GM21360 (cell line): ENCODE measurements around the gene COL9A1.

Experiments used
- ATAC-seq: cut with Tn5 transposase; IDR thresholded peaks from one replicate; pipeline ENCODE4 v1.9.1; 2021; ENCODE audit warnings: mild to moderate bottlenecking, moderate library complexity; ENCODE audit not compliant: unreplicated experiment

COL9A1 gene

DNA sequence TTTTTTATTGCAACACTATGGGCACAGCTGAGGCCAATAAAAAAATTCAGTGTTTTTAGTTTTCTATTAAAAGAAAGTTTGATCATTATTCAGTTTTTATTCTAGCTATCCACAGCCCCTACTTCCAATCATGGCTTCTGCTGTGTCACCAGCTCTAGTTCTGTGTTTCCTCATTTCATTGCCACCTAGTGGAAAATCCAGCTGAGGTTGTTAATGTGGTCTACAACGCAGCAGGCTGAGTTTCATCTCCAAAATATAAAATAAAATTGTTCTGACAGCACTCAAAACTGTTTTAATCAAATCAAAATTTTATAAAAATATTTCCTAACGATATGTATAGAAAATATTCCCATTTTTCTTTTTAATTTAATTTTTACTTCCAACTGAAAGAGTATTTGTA is 13.6 kb downstream of the COL9A1 start:
- no peak for ATAC-seq

DNA sequence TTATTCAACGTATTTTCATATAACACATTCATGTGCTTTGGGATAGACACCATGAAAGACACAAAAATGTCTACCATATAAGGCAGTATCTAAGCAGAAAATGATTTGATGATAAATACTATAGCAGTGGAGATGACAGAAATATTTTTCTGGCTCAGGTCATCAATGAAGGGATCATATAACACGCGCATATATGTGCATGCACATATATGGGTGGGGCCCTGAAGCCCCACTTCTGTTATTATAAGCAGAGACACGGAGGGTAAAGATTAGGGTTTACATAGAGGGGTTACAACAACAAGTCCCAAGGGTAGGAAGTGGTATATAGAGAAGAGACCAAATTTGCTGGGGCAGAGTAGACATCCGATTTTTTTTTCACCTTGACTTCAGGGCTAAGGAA is 16.0 kb downstream of the COL9A1 start:
- no peak for ATAC-seq

DNA sequence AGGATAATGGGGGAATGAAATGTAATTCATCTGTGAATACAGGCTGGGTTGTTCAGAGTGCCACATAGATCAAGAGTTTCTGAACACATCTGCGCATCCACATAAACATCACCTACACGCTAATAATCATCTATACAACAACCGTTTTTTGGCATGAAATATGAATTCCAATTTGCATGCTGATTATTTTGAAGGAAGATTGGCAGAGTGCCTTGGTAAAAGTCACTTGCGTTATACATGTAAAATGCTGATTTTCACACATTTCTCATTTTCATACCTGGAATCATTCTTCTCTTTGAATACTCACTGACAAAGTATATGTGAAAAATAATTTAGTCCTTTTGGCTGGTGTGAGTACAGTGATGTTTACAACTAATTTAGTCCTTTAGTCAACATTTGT is 17.7 kb downstream of the COL9A1 start:
- no peak for ATAC-seq

GRCh38 chr6:70282919-70283461 is 19.9 kb downstream of the COL9A1 start:
- no peak for ATAC-seq

DNA sequence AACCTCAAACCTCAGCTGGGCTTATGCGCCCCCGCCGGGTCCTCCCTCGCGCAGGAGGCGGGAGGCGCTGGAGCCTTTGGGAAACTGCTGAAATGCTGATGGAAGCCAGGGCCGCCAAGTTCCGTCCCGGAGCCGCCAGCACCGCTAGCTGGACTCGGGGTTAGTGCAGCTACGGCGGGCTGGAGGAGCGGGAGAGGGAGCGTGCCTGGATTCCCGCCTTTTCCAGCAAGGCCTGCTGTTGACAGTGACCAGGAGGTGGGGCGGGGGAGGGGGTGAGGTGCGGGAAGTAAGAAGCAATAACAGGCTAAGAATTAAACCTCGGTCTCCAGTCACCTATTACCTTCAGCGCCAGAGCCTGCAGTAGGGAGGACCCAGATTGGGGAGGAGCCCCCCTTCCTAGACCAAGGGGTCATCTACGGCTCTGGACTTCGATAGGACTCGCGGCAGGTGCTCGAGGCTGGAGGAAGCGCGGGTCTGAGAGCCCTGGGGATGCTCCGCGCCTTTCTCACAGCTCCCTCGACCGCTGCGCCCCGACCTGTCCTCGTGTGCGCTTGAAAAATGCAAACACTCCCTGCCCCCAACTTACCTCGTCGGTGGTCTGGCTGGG is 20.5 kb downstream of the COL9A1 start:
- ATAC-seq: no peak

- no peak for ATAC-seq
Observed at GRCh38 chr6:70281923-70282311, 21.0 kb downstream of the COL9A1 start.

DNA sequence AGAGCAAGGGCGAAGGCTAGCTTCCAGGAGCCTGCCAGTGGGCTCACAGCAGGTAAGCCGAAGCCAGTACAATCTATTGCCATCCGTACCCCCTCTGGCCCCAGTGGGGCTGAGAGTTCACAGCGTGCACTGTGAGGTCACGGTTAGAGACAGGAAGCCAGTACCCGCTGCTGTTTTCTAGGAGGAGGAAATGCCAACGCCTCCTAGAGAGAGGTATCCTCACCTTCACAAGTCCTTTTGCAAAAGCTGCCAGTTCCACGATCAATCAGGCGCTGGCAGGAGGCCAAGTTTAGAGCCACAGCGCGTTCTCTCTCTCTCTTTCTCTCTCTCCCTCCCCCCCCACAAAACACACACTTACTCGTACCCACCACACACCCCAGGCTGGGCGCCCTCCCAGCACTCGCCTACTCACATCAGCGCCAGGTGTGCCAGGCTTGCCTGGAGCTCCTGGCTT is 22.5 kb downstream of the COL9A1 start:
- no peak for ATAC-seq

- ATAC-seq: no peak
Observed at GRCh38 chr6:70277470-70277869, 25.4 kb downstream of the COL9A1 start.

GRCh38 chr6:70274338-70274737 is 28.5 kb downstream of the COL9A1 start:
- ATAC-seq: no peak

DNA sequence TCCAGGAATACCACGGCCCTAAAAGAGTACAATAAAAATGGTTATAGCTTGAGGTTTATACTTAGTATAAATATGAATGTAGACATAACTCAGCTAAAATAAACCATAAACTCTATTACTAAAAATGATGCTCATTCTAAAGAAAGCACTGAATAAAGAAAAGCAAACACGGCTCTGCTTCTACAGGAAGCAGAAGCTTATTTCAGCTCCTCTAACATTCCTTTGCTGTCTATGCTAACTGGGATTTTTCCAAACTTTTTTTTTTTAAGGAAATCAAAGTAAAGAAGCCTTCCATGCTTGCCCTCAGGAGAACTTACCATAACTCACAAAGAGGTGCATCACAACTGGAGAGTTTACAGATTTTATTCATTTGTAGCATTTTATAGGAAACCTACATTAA is 30.8 kb downstream of the COL9A1 start:
- no peak for ATAC-seq

- ATAC-seq: no peak
Observed at GRCh38 chr6:70270287-70271005, 32.4 kb downstream of the COL9A1 start.

- no peak for ATAC-seq
Observed at GRCh38 chr6:70266142-70266541, 36.7 kb downstream of the COL9A1 start.

DNA sequence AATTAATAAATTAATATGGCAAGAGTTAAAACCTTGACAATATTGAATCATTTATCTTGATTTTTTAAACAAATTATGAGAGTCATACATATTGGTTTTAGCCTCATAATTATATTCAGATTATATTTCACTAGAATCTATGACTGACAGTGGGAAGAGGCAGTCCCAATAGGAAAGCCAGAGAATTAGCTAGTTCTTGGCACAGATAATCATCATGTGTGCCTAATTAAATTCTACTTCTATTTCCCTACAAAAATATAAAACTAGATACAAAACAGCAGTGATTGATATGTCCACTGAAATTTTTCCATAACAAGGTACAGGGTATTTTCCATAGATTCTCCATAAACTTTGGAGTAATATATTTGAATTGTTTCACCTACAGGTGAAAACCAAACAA is 38.6 kb downstream of the COL9A1 start:
- no peak for ATAC-seq

DNA sequence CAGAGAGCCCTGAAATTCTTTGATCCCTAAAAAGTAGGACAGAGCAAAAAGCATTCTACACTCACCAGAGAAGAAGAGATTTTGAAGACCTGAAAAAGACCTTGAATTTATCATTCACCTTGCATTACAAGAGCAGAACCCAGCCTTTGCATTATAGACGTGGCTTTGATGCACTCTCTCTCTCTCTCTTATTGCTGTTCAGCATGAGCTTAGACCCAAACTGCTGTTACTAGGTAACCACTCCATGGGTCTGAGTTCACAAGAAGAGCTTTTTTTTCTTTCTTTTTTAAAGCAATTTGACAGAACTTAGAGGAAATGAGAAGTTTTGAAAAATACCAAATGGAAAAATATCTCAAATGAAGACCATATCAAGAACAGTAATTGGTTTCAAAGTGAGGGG is 44.4 kb downstream of the COL9A1 start:
- no peak for ATAC-seq

DNA sequence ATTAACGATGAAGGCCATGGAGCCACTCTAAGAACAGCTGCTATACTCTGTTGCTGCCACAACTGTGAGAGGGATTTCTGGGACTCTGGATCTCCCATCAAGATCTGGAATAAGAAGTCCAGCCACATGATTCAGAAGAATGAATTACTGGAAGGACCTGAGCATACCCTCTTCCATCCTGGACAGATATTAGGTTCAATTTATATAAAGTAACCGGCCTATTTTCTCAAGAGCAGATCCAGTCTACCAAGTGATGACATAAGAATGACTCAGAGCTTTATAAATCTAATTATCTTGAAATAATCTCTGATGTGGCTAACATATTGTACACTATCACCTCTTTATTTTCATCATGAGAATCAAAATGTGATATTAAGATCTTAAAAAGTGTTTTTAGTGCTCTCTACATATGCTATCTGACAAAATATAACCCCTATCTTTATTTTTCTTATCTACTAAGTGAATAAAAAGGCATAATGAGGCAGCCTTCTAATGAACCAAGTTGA is 45.1 kb downstream of the COL9A1 start:
- ATAC-seq: no peak

DNA sequence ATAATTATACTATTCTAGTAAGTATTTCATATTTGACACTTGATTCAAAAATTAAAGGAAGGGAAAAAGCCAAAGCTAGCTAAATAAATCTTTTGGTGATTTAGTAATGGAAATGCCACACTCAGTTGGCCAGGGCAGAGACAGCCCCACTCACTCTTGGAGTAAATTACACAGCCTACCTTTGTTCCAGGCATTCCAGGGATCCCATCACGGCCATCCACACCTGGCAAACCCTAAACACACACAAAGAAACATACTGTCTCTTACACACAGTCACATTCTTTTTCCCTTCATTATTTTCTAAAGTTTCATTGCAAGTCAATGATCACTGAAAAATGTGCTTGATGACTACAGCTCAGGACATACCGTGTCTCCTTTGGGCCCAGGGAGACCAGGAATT is 48.1 kb downstream of the COL9A1 start:
- ATAC-seq: no peak

DNA sequence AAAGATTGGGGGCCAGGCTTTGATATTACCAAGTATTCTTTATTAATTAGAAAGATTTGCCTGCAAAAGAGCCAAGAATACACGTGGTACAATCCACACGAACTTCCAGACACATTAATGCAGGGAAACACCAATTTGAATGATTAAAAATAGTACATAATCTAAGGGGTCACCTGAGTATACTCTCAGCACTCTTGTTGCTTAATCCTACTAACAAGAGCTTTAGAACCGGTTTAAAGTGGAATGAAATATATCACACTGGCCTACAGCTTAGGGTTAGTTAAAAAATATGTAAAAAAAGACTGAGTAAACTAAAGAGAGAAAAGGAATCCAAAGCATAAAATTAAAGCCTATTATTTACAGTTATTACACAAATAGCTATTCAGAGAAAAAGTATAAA is 49.0 kb downstream of the COL9A1 start:
- no peak for ATAC-seq

DNA sequence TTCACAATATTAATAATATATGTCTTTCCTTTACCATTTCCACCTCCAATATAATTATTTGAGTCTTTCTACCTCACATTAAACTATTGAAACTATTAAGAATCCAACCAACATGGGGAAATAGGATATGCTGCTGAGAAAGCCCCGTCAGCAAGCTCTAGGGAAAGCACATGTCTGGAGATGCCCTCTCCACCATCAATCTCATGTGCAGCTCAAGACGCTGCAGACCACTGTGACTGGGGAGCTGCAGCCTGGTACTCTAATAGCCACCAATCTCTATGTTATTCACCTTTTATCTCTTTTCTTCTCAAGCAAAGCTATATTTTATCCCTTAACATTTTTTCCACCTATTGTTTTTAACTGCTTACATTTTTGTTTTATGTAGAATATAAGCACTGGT is 50.3 kb downstream of the COL9A1 start:
- no peak for ATAC-seq

DNA sequence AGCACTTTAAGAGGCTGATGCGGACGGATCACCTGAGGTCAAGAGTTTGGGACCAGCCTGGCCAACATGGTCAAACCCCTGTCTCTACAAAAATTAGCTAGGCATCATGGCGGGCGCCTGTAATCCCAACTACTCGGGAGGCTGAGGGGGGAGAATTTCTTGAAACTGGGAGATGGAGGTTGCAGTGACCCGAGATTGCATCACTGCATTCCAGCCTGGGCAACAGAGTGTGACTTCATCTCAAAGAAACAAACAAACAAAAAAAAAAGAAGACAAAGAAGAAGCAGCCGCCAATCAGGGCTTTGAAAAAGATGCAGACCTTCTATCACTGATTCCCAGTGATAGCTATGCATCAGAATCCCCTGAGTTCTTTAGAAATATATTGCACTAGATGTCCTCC is 56.8 kb downstream of the COL9A1 start:
- ATAC-seq: no peak

DNA sequence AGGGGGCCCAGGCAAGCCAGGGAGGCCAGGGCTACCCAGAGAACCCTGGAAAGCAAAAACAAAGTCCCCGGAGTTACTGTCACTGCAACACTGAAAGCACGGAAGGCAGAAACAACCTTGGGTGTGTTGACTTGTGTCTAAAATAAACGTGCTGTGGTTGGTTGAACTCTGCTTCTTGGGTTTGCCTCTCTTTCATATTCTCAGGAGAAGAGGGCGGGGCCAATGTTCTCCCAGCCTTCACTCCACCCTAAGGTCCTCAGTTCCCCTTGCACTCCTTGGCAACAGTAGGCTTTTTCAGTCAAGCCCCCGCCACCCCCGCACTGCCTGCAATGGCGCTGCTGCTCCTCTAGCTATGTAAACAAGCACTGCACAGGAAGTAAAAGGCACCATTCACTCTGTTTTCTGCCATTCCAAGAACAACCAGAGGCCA is 60.9 kb downstream of the COL9A1 start:
- no peak for ATAC-seq

- ATAC-seq: no peak
Observed at GRCh38 chr6:70241031-70241430, 61.9 kb downstream of the COL9A1 start.

- ATAC-seq: no peak
Observed at GRCh38 chr6:70236343-70236742, 66.5 kb downstream of the COL9A1 start.
